Fibroblast of mammary gland (primary cell): ENCODE results near the gene PFN3.
"Not testable (repeated sequence)": the region's sequence is repeated elsewhere in the genome, so short reads cannot be mapped to it uniquely, and the experiment has no call there.

Source experiments
- DNase-seq: peaks from one replicate; pipeline ENCODE4 v3.0.0-alpha.2; 2010; ENCODE audit warnings: low read depth
- H3K4me3 ChIP-seq: 2 replicates; pipeline ENCODE4 v1.5.1; 2011; ENCODE audit warnings: low read depth, mild to moderate bottlenecking, low read length, moderate library complexity; ENCODE audit not compliant: control insufficient read depth
- CTCF ChIP-seq: conservative IDR thresholded peaks from 2 replicates; pipeline ENCODE4 v1.5.1; 2011; ENCODE audit warnings: low read depth, low read length, inconsistent platforms; ENCODE audit not compliant: control insufficient read depth, insufficient read depth

Gene PFN3

GRCh38 chr5:177427211-177427822 is 26.9 kb upstream of the PFN3 start:
- no peak for DNase-seq
- TF ChIP-seq CTCF = no peak
- H3K4me3 ChIP-seq = peak overlapping the region; percentile 62

GRCh38 chr5:177426566-177427210 is 26.2 kb upstream of the PFN3 start, which contains the start of gene GRK6:
TSS of gene GRK6 (plus strand) at chr5:177426676. CDS start at chr5:177426846, 170 bp downstream.
- H3K4me3 ChIP-seq = peak within 1 kb of the TSS; percentile 64
- peak; percentile 25 for DNase-seq
- no peak for TF ChIP-seq CTCF

- peak overlapping the region; percentile 64 for H3K4me3 ChIP-seq
- peak; percentile 100 for DNase-seq
- no peak for TF ChIP-seq CTCF
These were observed 25.5 kb upstream of the PFN3 start for GRCh38 chr5:177425801-177426565.

GRCh38 chr5:177425196-177425800 is 24.8 kb upstream of the PFN3 start:
- no peak for TF ChIP-seq CTCF
- DNase-seq = no peak
- H3K4me3 ChIP-seq = peak overlapping the region; percentile 64

- no peak for TF ChIP-seq CTCF
These were observed 23.2 kb upstream of the PFN3 start for GRCh38 chr5:177423671-177424070.

GRCh38 chr5:177421062-177421798 is 20.8 kb upstream of the PFN3 start:
- H3K4me3 ChIP-seq = no peak overlapping the region
- no peak for DNase-seq
- no peak for TF ChIP-seq CTCF

More at GRCh38 chr5:177423671-177424070, 23.2 kb upstream of the PFN3 start:
- no peak for DNase-seq
- no peak overlapping the region for H3K4me3 ChIP-seq

GRCh38 chr5:177420472-177420871 is 20.0 kb upstream of the PFN3 start:
- H3K4me3 ChIP-seq, DNase-seq: not testable (repeated sequence)
